HG03432 (cell line): ENCODE results near the gene F2RL3.
"Not testable (repeated sequence)": the region's sequence is repeated elsewhere in the genome, so short reads cannot be mapped to it uniquely, and the experiment has no call there.

Experiments used
- ATAC-seq: cut with Tn5 transposase; IDR thresholded peaks from one replicate; pipeline ENCODE4 v1.9.1; 2021; ENCODE audit warnings: mild to moderate bottlenecking, moderate library complexity; ENCODE audit not compliant: unreplicated experiment

Gene F2RL3

DNA sequence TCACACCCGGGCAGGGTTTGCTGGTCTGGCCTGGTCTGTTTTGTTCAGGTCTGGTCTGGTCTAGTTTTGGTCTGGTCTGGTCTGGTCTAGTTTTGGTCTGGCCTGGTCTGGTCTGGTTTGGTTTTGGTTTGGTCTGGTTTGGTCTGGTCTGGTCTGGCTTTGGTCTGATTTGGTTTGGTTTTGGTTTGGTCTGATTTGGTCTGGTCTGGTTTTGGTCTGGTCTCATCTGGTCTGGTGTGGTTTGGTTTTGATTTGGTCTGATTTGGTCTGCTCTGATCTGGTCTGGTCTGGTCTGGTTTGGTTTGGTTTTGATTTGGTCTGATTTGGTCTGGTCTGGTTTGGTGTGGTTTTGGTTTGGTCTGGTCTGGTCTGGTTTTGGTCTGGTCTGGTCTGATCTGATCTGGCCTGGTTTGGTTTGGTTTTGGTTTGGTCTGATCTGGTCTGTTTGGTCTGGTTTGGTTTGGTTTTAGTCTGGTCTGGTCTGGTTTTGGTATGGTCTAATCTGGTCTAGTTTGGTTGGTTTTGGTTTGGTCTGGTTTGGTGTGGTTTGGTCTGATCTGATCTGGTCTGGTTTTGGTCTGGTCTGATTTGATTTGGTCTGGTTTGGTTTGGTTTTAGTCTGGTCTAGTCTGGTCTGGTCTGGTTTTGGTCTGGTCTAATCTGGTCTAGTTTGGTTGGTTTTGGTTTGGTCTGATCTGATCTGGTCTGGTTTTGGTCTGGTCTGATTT is 14.4 kb upstream of the F2RL3 start:
- ATAC-seq = no peak

- not testable (repeated sequence) for ATAC-seq
Observed at GRCh38 chr19:16874978-16875299, 13.9 kb upstream of the F2RL3 start.

DNA sequence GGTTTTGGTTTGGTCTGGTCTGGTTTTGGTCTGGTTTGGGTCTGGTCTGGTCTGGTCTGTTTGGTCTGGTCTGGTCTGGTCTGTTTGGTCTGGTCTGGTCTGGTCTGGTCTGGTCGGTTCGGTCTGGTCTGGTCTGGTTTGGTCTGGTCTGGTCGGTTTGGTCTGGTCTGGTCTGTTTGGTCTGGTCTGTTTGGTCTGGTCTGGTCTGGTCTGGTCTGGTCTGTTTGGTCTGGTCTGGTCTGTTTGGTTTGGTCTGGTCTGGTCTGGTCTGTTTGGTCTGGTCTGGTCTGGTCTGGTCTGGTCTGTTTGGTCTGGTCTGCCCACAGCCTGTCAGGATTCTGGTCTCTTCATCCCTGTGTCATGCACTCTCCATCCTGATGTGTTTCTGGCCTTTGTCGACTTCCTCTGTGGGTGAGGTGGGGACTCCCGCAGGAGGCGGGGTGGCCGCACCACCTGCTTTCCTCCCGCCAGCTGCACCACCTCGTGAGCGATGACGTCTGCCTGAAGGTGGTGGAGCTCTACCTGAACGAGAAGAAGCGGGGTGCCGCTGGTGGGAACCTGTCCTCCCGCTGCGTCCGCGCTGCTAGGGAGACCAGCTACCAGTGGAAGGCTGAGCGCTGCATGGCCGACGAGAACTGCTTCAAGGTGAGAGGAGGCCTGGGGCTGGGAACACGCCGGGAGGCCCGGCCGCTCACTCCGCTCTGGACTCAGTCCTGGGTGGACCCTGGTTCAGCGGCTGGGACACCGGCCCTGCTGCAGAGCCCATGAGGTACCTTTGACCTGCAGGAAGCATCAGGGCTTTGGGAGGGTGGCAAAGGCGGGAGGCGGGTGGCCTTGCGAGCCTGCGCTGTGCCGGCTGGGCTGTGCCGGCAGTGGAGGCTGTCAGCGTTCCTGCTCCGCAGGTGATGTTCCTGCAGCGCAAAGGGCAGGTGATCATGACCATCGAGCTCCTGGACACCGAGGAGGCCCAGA is 12.9 kb upstream of the F2RL3 start:
- no peak for ATAC-seq

GRCh38 chr19:16876904-16877361 is 11.9 kb upstream of the F2RL3 start:
- ATAC-seq = no peak

DNA sequence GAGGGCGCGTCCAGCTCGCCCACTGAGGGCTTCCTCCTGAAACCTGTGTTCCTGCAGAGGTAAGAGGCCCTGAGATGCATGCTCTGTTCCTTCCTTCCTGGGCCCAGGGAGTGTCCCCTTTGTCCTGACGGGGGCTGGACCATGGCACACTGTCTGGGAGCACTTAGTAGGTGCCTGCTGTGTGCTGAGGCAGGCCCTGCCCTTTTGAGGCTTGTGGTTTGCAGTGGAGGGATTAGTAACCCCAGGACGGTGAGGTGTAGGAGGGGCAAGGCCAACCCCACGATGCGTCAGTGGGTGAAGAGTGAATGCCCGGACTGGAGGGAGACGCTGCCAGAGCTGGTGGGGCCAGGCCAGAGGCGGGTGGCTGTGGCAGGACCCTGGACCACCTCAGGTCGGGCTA is 11.2 kb upstream of the F2RL3 start:
- no peak for ATAC-seq

- ATAC-seq = no peak
Observed at GRCh38 chr19:16878181-16878965, 10.4 kb upstream of the F2RL3 start.

DNA sequence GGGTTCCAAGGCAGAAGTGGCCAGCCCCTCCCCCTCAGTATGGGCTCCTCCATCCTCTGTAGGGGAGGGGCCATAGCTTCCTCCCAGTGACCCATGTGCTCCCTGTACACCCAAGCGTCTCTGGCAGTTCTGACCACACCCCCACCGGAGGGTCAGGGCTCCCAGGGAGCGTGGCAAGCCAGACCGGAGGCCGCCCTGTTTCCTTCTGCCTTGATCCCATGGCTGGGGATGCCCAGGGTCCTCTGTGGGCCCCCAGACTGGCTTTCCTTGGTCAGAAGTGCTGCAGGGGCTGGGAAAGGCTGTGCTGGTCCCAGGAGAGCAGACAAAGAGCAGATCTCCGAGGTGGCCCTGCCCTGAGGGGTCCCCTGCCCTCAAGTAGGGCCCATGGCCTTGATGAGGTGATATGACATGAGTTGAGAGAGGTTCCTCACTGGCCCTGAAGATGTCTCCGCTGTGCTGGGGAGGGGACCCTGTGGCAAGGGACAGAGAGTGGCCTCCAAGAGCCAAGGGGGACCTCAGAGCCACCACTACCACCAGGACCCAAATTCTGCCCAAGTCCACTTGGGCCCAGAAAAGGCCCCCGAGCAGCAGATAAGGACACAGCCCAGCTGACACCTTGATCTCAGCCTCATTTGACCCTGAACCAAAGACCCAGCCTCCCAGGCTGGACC is 7.8 kb upstream of the F2RL3 start:
- no peak for ATAC-seq

DNA sequence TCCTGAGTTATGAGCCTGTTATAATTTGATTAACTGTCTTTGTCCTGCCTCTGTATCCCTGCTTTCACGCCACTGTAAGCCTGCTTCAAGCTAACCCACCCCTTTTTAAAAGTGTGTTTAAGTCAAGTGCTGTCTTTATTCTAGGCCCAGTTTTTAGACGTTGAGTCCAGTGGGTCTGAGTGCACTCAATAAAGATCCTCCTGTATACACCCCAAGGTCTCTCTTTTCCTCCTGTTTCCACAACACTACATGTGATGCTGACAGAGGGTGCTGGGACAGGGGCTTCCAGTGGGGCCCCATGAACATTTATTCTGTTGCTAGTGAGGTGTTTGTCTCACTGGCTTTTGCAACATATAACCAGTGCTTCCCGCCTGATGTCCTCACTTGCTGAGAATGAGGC is 6.7 kb upstream of the F2RL3 start:
- no peak for ATAC-seq

- no peak for ATAC-seq
Observed at GRCh38 chr19:16883522-16883921, 5.3 kb upstream of the F2RL3 start.

DNA sequence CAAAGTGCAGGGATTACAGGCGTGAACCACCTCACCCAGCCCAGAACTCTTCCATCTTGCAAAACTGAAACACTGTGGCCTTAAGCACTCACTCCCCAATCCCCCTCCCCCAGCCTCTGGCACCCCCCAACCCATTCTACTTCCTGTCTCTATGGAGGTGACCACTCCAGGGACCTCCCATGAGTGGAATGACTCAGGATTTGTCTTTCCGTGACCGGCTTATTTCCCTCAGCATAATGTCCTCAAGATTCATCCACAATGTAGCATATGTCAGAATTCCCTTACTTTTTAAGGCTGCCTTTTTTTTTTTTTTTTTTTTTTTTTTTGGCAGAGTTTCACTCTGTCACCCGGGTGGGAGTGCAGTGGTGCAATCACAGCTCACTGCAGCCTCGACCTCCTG is 3.6 kb upstream of the F2RL3 start:
- ATAC-seq = no peak

GRCh38 chr19:16886305-16886880 is 2.4 kb upstream of the F2RL3 start:
- ATAC-seq = no peak

- ATAC-seq = no peak
Observed at GRCh38 chr19:16887353-16888265, 1.2 kb upstream of the F2RL3 start.

DNA sequence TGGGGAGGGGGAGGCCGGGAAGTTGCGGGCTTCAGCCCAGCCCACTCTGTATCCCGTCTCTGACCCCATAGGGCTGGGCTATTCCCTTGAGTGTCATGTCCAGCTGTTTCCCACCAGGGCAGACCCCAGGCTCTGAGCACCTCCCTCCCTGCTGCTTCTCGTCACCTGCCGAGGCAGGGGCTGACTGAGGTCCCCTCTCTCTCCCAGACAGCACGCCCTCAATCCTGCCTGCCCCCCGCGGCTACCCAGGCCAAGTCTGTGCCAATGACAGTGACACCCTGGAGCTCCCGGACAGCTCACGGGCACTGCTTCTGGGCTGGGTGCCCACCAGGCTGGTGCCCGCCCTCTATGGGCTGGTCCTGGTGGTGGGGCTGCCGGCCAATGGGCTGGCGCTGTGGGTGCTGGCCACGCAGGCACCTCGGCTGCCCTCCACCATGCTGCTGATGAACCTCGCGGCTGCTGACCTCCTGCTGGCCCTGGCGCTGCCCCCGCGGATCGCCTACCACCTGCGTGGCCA is 625 bp downstream of the F2RL3 start:
- no peak for ATAC-seq

- ATAC-seq = no peak
Observed at GRCh38 chr19:16889883-16890460, 1.2 kb downstream of the F2RL3 start.

- ATAC-seq = no peak
Observed at GRCh38 chr19:16890461-16891184, 1.8 kb downstream of the F2RL3 start.

DNA sequence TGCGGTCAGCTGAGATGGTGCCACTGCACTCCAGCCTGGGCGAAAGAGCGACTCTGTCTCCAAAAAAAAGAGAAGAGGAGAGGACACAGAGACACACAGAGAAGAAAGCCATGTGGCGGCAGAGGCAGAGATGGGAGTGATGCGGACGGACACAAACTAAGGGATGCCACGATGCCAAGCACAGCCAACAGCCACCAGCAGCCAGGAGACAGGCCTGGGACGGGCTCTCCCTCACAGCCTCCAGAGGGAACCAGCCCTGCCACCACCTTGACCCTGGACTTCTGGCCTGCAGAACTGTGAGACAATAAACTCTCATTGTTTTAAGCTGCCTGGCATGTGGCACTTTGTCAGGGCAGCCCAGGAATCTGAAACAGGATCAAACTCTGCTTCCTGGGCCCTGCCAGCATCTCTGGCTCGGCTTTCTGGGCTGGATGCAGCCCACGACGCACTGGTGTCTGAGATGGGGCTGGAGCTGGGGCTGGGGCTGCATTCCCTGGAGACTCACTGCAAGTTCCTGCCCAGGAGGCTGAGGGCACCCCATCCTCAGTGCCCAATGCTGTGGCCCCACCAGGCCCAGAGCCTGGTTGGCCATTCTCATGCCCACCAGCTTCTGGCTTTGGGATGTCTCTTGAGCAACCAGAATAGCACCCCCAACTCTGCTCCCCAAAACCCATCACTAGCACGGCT is 3.0 kb downstream of the F2RL3 start:
- ATAC-seq = no peak

GRCh38 chr19:16892436-16892835 is 3.6 kb downstream of the F2RL3 start:
- no peak for ATAC-seq
